ENCODE results near the gene KRT83.

- TF ChIP-seq POLR2A (IDR thresholded peaks at IDR 0.05), result no peak
- TF ChIP-seq CTCF (IDR thresholded peaks at IDR 0.05), result no peak
Measured at GRCh38 chr12:52334185-52334584, 13.0 kb upstream of the KRT83 start.

Measured in prostate gland (tissue), 2 donors.